GM21717 (cell line): ENCODE measurements around the gene DTD1.

ENCODE experiments used
- ATAC-seq: cut with Tn5 transposase; IDR thresholded peaks from one replicate; pipeline ENCODE4 v1.9.1; 2021; ENCODE audit warnings: mild to moderate bottlenecking, moderate library complexity; ENCODE audit not compliant: unreplicated experiment

The DTD1 gene

GRCh38 chr20:18614244-18614643, 26.4 kb downstream of the DTD1 start:
- no peak for ATAC-seq

DNA sequence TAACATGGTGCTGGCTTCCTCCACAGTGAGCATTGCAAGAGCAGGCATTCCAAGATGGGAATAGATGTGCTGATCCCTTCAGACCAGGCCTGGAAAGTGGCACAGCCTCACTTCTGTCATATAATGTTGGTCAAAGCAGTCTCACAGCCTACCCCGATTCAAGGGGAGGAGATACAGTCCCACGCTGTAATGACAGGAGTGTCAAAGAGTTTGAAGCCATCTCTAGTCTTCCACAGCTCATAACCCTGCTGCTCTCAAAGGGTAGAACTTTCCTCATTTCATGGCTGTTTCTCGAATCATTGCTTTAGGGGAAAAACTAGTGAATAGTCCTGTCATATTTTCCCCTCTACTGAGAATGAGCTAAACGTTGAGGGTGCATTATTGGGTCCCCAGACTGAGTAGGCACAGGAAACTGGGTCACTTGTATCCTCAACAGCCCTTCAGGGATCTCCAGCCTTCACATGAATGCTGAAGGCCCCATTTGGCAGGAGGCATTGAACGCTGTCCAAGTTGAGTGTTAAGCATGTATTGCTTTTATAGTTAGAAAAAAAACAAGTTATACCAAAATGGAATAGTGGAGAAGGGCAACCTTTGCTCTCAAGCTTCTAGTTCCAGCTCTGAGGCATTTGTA, 27.3 kb downstream of the DTD1 start:
- ATAC-seq = no peak

DNA sequence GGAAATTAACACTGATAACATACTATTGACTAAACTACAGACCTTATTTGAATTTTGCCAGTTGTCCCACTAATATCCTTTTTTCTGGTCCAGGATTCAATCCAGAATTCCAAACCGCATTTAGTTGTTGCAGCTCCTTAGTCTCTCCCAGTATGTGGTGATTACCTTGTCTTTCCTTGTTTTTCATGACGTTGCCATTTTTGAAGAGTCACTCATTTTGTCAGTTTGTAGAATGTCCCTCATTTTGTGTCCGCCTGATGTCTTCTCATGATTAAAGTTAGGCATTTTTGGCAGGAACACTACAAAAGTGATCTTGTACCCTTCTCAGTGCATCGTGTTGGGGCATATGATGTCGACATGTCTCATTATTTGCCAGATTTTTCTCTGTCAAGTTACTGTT, 33.1 kb downstream of the DTD1 start:
- no peak for ATAC-seq

DNA sequence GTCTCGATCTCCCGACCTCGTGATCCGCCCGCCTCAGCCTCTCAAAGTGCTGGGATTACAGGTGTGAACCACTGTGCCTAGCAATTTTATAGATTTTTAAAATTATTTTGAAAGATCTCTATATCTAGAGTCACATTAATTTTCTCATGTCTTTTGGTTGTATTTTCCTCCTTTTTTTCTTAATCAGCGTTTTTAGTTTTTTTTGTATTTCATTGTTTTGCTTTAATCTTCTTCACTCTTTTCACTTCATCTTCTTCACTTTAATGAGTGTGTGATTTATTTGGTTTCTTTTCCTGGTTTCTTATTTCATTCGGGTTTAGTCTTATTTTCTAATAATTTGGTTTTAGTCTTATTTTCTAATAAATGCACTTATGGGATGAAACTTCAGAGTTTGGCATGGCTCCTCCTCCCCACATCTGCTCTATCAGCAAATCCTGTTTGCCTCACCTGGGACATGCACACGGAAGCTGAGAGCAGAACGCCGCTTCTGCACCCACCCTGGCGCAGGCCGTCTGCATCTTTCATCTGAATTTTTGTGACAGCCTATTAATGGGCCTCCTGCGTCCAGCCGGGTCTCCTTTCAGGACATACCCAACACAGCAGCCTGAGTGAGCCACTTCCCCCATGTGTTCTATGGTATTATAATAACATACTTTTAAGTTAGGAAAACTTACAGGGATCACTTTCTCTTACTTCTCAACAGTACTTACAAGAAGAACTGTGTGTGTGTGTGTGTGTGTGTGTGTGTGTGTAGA, 35.5 kb downstream of the DTD1 start:
- no peak for ATAC-seq

- ATAC-seq = no peak
These were observed 37.1 kb downstream of the DTD1 start for GRCh38 chr20:18624948-18625347.

DNA sequence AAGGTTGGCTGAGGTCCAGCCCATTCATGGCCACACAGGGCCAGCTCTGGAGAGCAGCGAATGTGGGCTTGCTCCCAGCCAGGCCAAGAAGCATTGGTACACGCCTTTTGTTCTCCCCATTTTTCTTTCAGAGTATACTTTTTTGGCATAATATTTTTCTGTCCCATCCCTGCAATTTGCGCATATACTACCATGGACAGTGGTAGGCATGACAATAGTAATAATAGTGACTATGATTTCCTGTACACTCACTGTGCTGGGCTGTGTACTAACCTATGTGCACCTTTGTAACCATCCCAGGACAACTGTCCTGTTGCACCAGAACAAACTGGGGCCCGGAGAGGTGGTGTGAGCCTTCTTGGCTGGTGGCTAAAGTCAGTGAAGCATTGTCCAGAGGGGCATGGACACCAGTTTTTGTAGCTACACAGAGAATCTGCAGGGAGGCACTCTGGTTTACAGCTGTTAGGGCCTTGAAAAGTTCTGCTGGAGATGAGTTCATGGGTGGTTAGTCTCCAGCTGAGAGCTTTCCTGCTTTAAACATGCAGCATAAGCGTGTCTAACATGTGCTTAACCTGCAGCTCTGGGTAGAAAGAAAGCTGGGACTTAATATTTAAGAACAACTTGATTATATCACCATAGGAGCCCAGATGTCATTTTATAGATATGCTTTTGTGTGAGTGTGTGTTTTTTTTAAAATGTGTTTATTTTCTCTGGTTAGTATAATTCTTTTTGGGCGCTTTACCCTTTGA, 38.2 kb downstream of the DTD1 start:
- no peak for ATAC-seq

DNA sequence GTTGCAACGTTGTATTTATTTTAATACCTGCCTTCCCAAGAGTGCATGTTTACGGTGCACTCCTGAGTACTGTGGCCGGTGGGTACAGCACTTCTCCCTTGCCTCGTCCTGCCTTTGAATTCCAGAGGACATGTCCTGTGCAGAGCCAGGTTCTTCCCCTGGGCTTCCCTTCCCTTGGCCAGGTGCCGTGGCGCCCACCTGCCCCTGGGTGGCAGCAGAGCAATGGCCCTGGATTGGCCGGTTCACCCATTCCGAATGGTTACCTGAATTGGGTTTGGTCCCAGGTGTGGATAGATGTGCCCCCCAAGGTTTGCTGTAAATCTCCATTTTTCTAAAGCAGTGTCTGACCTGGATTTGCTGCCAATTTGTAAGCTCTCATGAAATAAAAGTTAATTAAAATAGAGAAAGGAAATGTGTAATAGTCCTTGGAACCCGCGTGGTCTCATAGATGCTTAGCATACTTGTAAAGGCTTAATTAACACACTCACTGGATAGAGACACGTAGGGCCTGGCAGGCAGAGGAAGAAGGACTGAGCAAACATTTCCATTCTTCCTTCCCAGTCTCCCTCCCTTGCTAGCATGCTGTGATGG, 40.6 kb downstream of the DTD1 start:
- no peak for ATAC-seq

GRCh38 chr20:18632196-18632789, 44.4 kb downstream of the DTD1 start:
- peak; percentile 84 for ATAC-seq

DNA sequence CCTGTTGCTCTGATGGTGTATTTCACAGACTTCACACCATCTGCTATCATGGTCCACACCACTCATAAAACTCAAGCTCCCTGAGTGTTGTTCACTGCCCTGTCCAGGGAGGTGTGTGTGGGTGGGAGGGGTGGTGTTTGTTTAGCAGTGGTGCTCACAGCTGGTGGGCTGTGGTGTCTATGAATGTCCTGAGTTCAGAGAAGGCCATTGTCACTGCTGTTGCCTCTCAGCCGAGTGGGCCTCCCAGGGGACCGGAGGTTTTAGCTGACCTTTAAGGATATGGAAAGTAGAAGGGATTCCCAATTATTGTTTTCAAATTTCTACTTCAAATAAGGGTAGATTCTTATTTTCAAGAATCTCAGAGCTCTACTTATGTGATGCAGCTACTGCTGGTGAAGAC, 45.6 kb downstream of the DTD1 start:
- no peak for ATAC-seq

- ATAC-seq = no peak
These were observed 46.6 kb downstream of the DTD1 start for GRCh38 chr20:18634501-18634900.

DNA sequence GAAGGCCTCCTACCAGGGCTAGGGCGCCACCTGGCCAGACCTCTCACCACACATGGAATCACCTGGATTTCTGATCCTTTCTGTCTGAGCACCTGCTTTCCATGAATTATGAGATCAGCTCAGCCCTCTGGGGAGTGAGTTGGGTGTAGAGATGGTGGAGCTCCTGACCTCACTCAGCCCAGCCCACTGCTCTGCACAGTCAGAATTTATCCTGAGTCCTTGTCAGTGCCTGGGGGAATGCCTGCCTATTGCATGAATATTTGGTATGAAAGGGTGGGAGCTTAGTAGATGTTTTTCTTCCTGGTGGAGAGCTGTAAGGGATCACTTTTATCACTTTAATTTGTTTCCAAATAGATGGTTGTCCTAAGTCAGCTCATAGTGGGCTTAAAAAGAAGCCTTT, 47.5 kb downstream of the DTD1 start:
- ATAC-seq = no peak

GRCh38 chr20:18637224-18637623, 49.4 kb downstream of the DTD1 start:
- ATAC-seq = no peak

DNA sequence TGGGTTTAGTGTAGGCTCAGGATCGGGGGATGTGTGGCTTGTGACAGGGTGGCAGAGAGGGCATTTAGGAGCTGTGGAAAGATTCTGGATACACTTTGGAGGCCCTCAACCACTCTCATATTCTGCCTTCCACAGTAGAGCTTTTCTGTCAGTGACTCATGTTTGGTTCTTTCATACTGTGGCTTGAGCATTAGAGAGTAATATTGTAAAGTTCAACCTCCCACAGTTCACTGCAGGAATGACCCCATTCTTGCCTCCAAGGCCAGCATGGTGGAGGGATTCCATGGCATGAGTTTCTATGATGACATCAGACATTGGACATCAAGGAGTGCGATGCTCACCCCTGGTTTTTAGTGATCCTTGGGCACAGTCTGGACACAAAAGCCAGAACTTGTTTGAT, 50.9 kb downstream of the DTD1 start:
- ATAC-seq = no peak

DNA sequence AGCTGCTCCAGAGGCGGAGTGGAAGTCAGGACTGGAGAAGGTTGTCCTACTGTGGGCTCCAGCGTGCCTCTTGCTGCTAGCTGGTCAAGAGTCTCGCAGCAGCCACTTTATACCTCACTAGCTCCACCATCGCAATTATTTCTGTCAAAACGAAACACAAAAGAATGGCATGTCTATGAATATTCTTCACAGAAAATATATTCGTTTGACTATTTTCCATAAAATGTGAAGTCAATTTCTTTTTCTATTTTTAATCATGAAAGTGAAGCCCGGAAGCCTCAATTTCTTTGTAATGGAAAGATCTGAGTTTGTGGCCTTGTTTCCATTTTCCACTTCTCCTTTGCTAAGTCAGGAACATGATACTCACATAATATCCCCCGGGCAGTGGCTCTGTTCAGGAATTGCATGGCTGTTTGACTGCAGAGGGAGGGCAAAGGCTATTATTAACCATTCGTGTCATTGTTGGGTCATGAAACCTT, 51.7 kb downstream of the DTD1 start:
- no peak for ATAC-seq

DNA sequence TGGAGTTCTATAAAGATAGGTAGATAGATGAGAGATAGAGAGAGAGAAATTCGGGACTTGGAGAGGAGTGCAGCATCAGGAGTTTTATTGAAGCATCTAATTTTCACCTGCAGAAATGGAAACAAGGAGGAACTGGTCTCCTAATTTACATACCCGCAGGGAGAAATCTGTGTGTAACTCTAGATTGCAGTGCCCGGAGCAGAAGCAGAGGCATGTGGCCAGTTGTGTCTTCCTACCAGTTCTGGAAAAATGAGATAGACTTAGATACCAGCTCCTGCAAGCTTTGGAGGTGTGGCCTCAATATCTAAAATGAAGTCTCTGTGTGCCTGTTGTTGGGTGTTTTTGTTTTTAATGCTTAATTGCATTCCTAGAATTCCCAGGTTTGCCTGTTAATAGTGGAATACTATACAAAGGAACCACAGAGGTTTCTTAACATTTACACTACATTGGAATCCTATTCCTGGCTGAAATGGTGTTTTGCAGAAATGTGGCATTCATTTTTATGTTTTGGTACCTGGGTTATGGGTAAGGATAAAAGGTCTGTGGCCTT, 57.4 kb downstream of the DTD1 start:
- ATAC-seq = no peak

DNA sequence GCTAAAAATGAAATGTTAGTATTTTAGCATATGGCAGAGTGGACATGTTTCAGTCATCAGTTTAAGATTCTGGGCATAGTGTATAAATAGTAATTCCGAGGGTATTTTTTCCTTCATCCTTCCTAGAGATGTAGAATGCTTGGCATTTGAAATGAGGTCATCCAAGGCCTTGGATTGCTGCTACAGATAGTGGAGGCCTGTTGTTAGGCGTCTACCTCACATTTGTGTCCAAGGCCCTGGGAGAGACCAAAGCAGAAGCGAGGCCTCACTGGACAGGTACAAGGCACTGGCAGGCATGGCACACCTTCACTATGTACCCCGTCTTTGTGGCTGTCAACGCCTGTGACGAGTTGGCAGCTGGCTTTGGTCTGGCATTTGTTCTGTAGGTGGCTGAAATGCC, 58.0 kb downstream of the DTD1 start:
- ATAC-seq = no peak

DNA sequence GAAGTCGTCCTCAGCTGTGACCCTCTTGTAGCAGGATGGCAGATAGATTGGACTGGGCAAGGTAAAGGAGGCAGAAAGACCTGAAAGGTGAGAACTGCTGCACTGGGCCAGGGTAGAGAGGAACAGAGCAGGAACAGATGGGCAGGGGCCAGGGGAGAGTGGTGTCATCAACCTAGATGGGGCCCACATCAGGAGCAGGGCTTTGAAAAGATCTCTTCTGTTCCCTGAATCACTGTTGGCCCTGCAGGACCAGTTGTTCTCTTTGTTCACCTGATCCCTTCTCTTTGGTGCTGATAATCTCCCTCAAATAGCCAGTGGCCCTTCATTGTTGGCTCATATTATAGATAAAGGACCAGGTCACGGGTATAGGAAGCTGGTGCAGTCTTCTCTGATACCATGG, 59.9 kb downstream of the DTD1 start:
- no peak for ATAC-seq

GRCh38 chr20:18650224-18650623, 62.4 kb downstream of the DTD1 start:
- no peak for ATAC-seq

- ATAC-seq = no peak
These were observed 66.0 kb downstream of the DTD1 start for GRCh38 chr20:18653736-18654447.

DNA sequence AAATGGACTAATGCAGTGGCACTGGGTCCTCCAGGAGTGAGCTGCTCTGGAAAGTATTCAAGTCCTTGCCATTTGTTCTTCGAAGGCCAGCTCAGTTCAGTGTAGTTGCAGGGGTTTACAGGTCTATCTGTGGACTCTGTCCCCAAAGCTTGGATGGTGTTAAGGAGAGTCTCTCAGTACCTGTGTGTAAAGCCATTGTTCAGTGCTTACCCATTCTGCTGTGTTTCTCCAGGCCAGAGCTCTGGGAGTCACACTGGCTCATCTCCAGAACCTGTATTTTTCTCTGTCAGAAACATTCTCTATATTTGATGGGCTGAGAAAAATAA, 66.6 kb downstream of the DTD1 start:
- no peak for ATAC-seq
